ENCODE measurements around the gene TUBB6. TPM values are rescaled to one million over a fixed set of nuclear protein-coding genes. Genes with fewer than 3 reads are reported as not detected.

Gene TUBB6
- total and polyA plus RNA-seq, 2 experiments from 2014 or later: 148 to 329 TPM

- H4K20me1 ChIP-seq (replicated peaks; ENCODE audit: insufficient read depth): no peaks in the 10 kb centered on the region; the same call in none of the 2 replicates
- Mint-ChIP-seq H3K4me1 (peaks cover 7% of the 10 kb centered on the region; the same call in 2 of the 3 replicates), H3K36me3 (ENCODE audit: low read depth) (peaks cover 67% of the 10 kb centered on the region), H3K4me3 (no peak overlapping the region), H3K9me3 (no peaks in the 10 kb centered on the region), H3K27me3 (ENCODE audit: insufficient read depth, low read depth, poor library complexity) (no peaks in the 10 kb centered on the region), H3K27ac (peak overlapping the region; percentile 73; the same call in 1 of the 2 replicates)
- TF ChIP-seq REST (IDR thresholded peaks at IDR 0.05; ENCODE audit: unreplicated experiment) (no peak), CTCF (conservative IDR thresholded peaks at IDR 0.05; ENCODE audit: low read depth in 2 of 2) (no peak), EZH2 (IDR thresholded peaks at IDR 0.05; ENCODE audit: low read depth, unreplicated experiment) (no peak), ZNF331 (CRISPR knock-in tag; IDR thresholded peaks at IDR 0.05; ENCODE audit: low read depth) (no peak), EZH2phosphoT487 (IDR thresholded peaks at IDR 0.05; ENCODE audit: unreplicated experiment) (no peak), POLR2AphosphoS5 (IDR thresholded peaks at IDR 0.05; ENCODE audit: low read depth) (no peak), ZNF114 (CRISPR knock-in tag; IDR thresholded peaks at IDR 0.05) (no peak), ETS1 (IDR thresholded peaks at IDR 0.05) (no peak), NANOG (IDR thresholded peaks at IDR 0.05; ENCODE audit: borderline replicate concordance) (no peak), STAT1 (IDR thresholded peaks at IDR 0.05; ENCODE audit: unreplicated experiment) (no peak), CREB1 (CRISPR knock-in tag; IDR thresholded peaks at IDR 0.05; ENCODE audit: low read depth) (no peak), JUNB (IDR thresholded peaks at IDR 0.05; ENCODE audit: unreplicated experiment) (no peak), ZNF462 (CRISPR knock-in tag; IDR thresholded peaks at IDR 0.05) (no peak)
- no peaks in the 10 kb centered on the region for H3K9me2 ChIP-seq (ENCODE audit: insufficient read depth)
- H3K4me3 ChIP-seq: no peak overlapping the region
- ATAC-seq (no peak), DNase-seq (ENCODE audit: low spot score) (no peak)
- H3F3A ChIP-seq (replicated peaks; ENCODE audit: low read depth): peaks cover 28% of the 10 kb centered on the region
- H3K79me2 ChIP-seq (replicated peaks; ENCODE audit: insufficient read depth): peaks cover 19% of the 10 kb centered on the region
- peaks cover under 1% of the 10 kb centered on the region; the same call in 1 of the 2 replicates for H3K4me1 ChIP-seq (ENCODE audit: insufficient read depth)
- H3K27me3 ChIP-seq (ENCODE audit: insufficient read depth): no peaks in the 10 kb centered on the region
- H3K36me3 ChIP-seq (ENCODE audit: insufficient read depth): peaks cover 13% of the 10 kb centered on the region
- H3K27ac ChIP-seq (ENCODE audit: low read depth): peak overlapping the region; percentile 36; the same call in 1 of the 2 replicates
- no peak overlapping the region for H3K4me2 ChIP-seq
- no peak overlapping the region for H2AFZ ChIP-seq
These were observed 20.3 kb downstream of the TUBB6 start for GRCh38 chr18:12328179-12328823.
